ENCODE data around the gene RIPOR3. TPM values are rescaled to one million over a fixed set of nuclear protein-coding genes. Genes with fewer than 3 reads are reported as not detected.

Gene RIPOR3
- polyA plus RNA-seq, 1 of the 3 experiments (the other 2 are of a cell fraction) = 1.2 TPM

- no peaks in the 10 kb centered on the region for H3K4me1 ChIP-seq (ENCODE audit: control insufficient read depth in 1 of 2, insufficient read depth in 2 of 2, low read depth in 1 of 2, low read length in 1 of 2)
- CTCF ChIA-PET = interaction anchor here (1.0 kb wide), 2 partner anchors 13 to 34 kb away, joined by 3 read pairs; no protein-coding TSS in a partner anchor
- H3K9me3 ChIP-seq = no peaks in the 10 kb centered on the region
- WGBS (ENCODE audit: low lambda C conversion rate) = 88% methylated on average over 18 of the region's 33 CpGs
- H3K4me3 ChIP-seq (ENCODE audit: low read depth in 2 of 2, low read length in 1 of 2) = no peak overlapping the region
- no peak overlapping the region for H3K9ac ChIP-seq
- H3K27ac ChIP-seq (ENCODE audit: low read depth in 2 of 2, low read length in 1 of 2) = no peak overlapping the region
- POLR2A ChIA-PET = no interaction called here
- no peaks in the 10 kb centered on the region for H3K79me2 ChIP-seq (ENCODE audit: insufficient read depth)
- no peaks in the 10 kb centered on the region for H4K20me1 ChIP-seq (ENCODE audit: insufficient read depth)
- no peaks in the 10 kb centered on the region for H3K36me3 ChIP-seq (replicated peaks in 1 of 2; ENCODE audit: control insufficient read depth in 1 of 2, insufficient read depth in 2 of 2, low read length in 1 of 2)
- no peak for DNase-seq
- H3K9me2 ChIP-seq = no peaks in the 10 kb centered on the region
- no peak overlapping the region for H2AFZ ChIP-seq (ENCODE audit: low read depth)
- no peaks in the 10 kb centered on the region for H3F3A ChIP-seq (replicated peaks; ENCODE audit: insufficient read depth)
- H3K4me2 ChIP-seq = no peak overlapping the region
- H3K27me3 ChIP-seq (ENCODE audit: insufficient read depth) = no peaks in the 10 kb centered on the region
- no peak for TF ChIP-seq SIN3A (IDR thresholded peaks at IDR 0.05; ENCODE audit: borderline replicate concordance, low read depth, low read length)
- TF ChIP-seq JUND (IDR thresholded peaks at IDR 0.05) = no peak
- no peak for TF ChIP-seq TAF1 (IDR thresholded peaks at IDR 0.05; ENCODE audit: borderline replicate concordance, low read depth, low read length)
- no peak for TF ChIP-seq POLR2AphosphoS5 (IDR thresholded peaks at IDR 0.05; ENCODE audit: low read depth, low read length)
- TF ChIP-seq FOSL2 (IDR thresholded peaks at IDR 0.05; ENCODE audit: borderline replicate concordance, low read depth) = no peak
These were observed 89.6 kb downstream of the RIPOR3 start for GRCh38 chr20:50601511-50602431.

- Histone ChIP-seq H2AFZ (ENCODE audit: low read depth) (no peak overlapping the region), H3K9ac (no peak overlapping the region), H3K9me3 (no peaks in the 10 kb centered on the region), H3K27me3 (ENCODE audit: insufficient read depth) (no peaks in the 10 kb centered on the region), H3K4me3 (ENCODE audit: low read depth in 2 of 2, low read length in 1 of 2) (no peak overlapping the region), H3F3A (replicated peaks; ENCODE audit: insufficient read depth) (no peaks in the 10 kb centered on the region), H3K4me1 (ENCODE audit: control insufficient read depth in 1 of 2, insufficient read depth in 2 of 2, low read depth in 1 of 2, low read length in 1 of 2) (no peaks in the 10 kb centered on the region), H3K79me2 (ENCODE audit: insufficient read depth) (no peaks in the 10 kb centered on the region), H3K27ac (ENCODE audit: low read depth in 2 of 2, low read length in 1 of 2) (no peak overlapping the region), H3K9me2 (no peaks in the 10 kb centered on the region), H3K36me3 (replicated peaks in 1 of 2; ENCODE audit: control insufficient read depth in 1 of 2, insufficient read depth in 2 of 2, low read length in 1 of 2) (no peaks in the 10 kb centered on the region), H3K4me2 (no peak overlapping the region), H4K20me1 (ENCODE audit: insufficient read depth) (no peaks in the 10 kb centered on the region)
- no peak for DNase-seq
- TF ChIP-seq RCOR1 (IDR thresholded peaks at IDR 0.05; ENCODE audit: low read length) = no peak
- TF ChIP-seq ZBTB33 (IDR thresholded peaks at IDR 0.05; ENCODE audit: borderline replicate concordance, low read depth) = no peak
- TF ChIP-seq USF1 (IDR thresholded peaks at IDR 0.05; ENCODE audit: borderline replicate concordance, low read depth) = no peak
- no peak for TF ChIP-seq ELF1 (IDR thresholded peaks at IDR 0.05)
- TF ChIP-seq MEF2A (IDR thresholded peaks at IDR 0.05; ENCODE audit: borderline replicate concordance, low read depth) = no peak
- no peak for TF ChIP-seq RAD21 (IDR thresholded peaks at IDR 0.05; ENCODE audit: low read length)
- no peak for TF ChIP-seq CTCF (IDR thresholded peaks at IDR 0.05)
- TF ChIP-seq PBX3 (IDR thresholded peaks at IDR 0.05) = no peak
- TF ChIP-seq MXI1 (IDR thresholded peaks at IDR 0.05; ENCODE audit: low read depth, low read length) = no peak
- TF ChIP-seq MAX (IDR thresholded peaks at IDR 0.05; ENCODE audit: low read depth) = no peak
- no peak for TF ChIP-seq REST (IDR thresholded peaks at IDR 0.05; ENCODE audit: low read depth, low read length)
- 84% methylated on average over 12 of the region's 12 CpGs for WGBS (ENCODE audit: low lambda C conversion rate)
- CTCF ChIA-PET = no interaction called here
- POLR2A ChIA-PET = no interaction called here
These were observed 91.0 kb downstream of the RIPOR3 start for GRCh38 chr20:50600281-50600895.

All from SK-N-SH (cell line).